H1 (cell line): Measurements from ENCODE around the gene CAVIN2. TPM values are rescaled to one million over a fixed set of nuclear protein-coding genes. Genes with fewer than 3 reads are reported as not detected.

Experiments used
- CTCF ChIA-PET: fragments of 300-600 bp; sonication (Branson Sonifier 250); formaldehyde crosslinking; loops from one replicate; lab custom pipeline; 2021; ENCODE audit not compliant: partially characterized antibody; lab: Charles Lee
- POLR2A ChIA-PET: fragments of 300-600 bp; sonication (Branson Sonifier 250); formaldehyde crosslinking; loops from one replicate; lab custom pipeline; 2021; ENCODE audit warnings: inconsistent platforms; ENCODE audit not compliant: partially characterized antibody; lab: Charles Lee
- DNase-seq, 2 experiments: peaks; one replicate each; pipeline versions ENCODE4 v3.0.0 to v3.0.0-alpha.2; 2010 to 2022; ENCODE audit warnings: low spot score in 2 of 2, low read depth in 1 of 2, mixed read lengths in 1 of 2
- FAIRE-seq: peaks from 2 replicates; lab custom pipeline; 2011; peaks lifted over from hg19 to GRCh38; lab: Jason Lieb, UNC
- H2AFZ ChIP-seq: 2 replicates; pipeline ENCODE4 v1.8.1; 2012; ENCODE audit warnings: low read length, inconsistent platforms
- H2AK5ac ChIP-seq: 2 replicates; pipeline ENCODE4 v1.6.1; 2013; ENCODE audit warnings: low read depth, low read length
- H2BK120ac ChIP-seq: replicated peaks from 2 replicates; pipeline ENCODE3; 2013; ENCODE audit warnings: low read depth, low read length, inconsistent platforms
- H2BK12ac ChIP-seq: 2 replicates; pipeline ENCODE4 v1.6.1; 2013; ENCODE audit warnings: low read depth, low read length
- H2BK15ac ChIP-seq: 2 replicates; pipeline ENCODE4 v1.6.1; 2013; ENCODE audit warnings: low read length
- H2BK20ac ChIP-seq: 2 replicates; pipeline ENCODE4 v1.6.1; 2013; ENCODE audit warnings: low read length
- H2BK5ac ChIP-seq: 2 replicates; pipeline ENCODE4 v1.6.1; 2013; ENCODE audit warnings: low read depth, low read length
- H3K14ac ChIP-seq: 2 replicates; pipeline ENCODE4 v1.6.1; 2013; ENCODE audit warnings: inconsistent platforms; ENCODE audit not compliant: insufficient read length
- H3K18ac ChIP-seq: 2 replicates; pipeline ENCODE4 v1.6.1; 2013; ENCODE audit warnings: low read length; ENCODE audit errors: extremely low read depth
- H3K23ac ChIP-seq: 2 replicates; pipeline ENCODE4 v1.6.1; 2013; ENCODE audit warnings: inconsistent platforms; ENCODE audit not compliant: insufficient read length
- H3K23me2 ChIP-seq: 2 replicates; pipeline ENCODE4 v1.6.1; 2013; ENCODE audit warnings: low read depth, low read length
- H3K27ac ChIP-seq: 2 replicates; pipeline ENCODE4 v1.6.1; 2011; ENCODE audit warnings: low read depth, low read length, inconsistent platforms
- H3K27me3 ChIP-seq, 4 experiments: replicated peaks in 1 of 4; 1 replicate in 1 of 4; 2 replicates in 3 of 4; pipeline versions ENCODE4 v1.6.1 to v1.8.1; 2011 to 2013; ENCODE audit warnings: low read length in 3 of 4, mild to moderate bottlenecking in 3 of 4, inconsistent platforms in 2 of 4, mixed read lengths in 2 of 4, moderate library complexity in 1 of 4; ENCODE audit not compliant: control insufficient read depth in 3 of 4, insufficient read depth in 3 of 4; ENCODE audit errors: extremely low read depth in 1 of 4
- H3K36me3 ChIP-seq, 4 experiments: 2 replicates each; pipeline versions ENCODE4 v1.6.1 to v1.8.1; 2011 to 2013; ENCODE audit warnings: mild to moderate bottlenecking in 4 of 4, low read length in 3 of 4, moderate library complexity in 2 of 4, control low read depth in 1 of 4, inconsistent platforms in 1 of 4; ENCODE audit not compliant: insufficient read depth in 4 of 4, control insufficient read depth in 2 of 4
- H3K4ac ChIP-seq: replicated peaks from 2 replicates; pipeline ENCODE3; 2013; ENCODE audit warnings: low read length, low read depth, mixed read lengths, inconsistent platforms; ENCODE audit not compliant: insufficient read length
- H3K4me1 ChIP-seq, 4 experiments: replicated peaks in 1 of 4; 1 replicate in 1 of 4; 2 replicates in 3 of 4; pipeline versions ENCODE4 v1.6.1 to v1.8.1; 2011 to 2013; ENCODE audit warnings: low read length in 3 of 4, inconsistent platforms in 2 of 4, mixed read lengths in 1 of 4; ENCODE audit not compliant: insufficient read depth in 4 of 4, control insufficient read depth in 3 of 4
- H3K4me2 ChIP-seq, 2 experiments: 2 replicates each; pipeline versions ENCODE4 v1.6.1 to v1.8.1; 2011 to 2013; ENCODE audit warnings: low read depth in 2 of 2, low read length in 2 of 2, control low read depth in 1 of 2, inconsistent platforms in 1 of 2, mild to moderate bottlenecking in 1 of 2; ENCODE audit not compliant: insufficient read depth in 1 of 2
- H3K4me3 ChIP-seq, 4 experiments: fragments of 200-600, 300-600 bp in 1 of 4; sonication (generic), shearing (Covaris generic), sonication (Bioruptor Twin) in 1 of 4; 2 replicates each; pipeline versions ENCODE4 v1.5.1 to v1.8.1; 2011 to 2016; ENCODE audit warnings: low read length in 4 of 4, low read depth in 3 of 4, control low read depth in 2 of 4, inconsistent platforms in 2 of 4, mild to moderate bottlenecking in 2 of 4, mixed read lengths in 1 of 4, moderate library complexity in 1 of 4; ENCODE audit not compliant: insufficient read depth in 2 of 4; ENCODE audit errors: extremely low read depth in 1 of 4
- H3K56ac ChIP-seq: replicated peaks from 2 replicates; pipeline ENCODE3; 2013; ENCODE audit warnings: low read depth, mild to moderate bottlenecking, mixed read lengths, low read length, inconsistent platforms; ENCODE audit not compliant: insufficient read length
- H3K79me1 ChIP-seq: 2 replicates; pipeline ENCODE4 v1.6.1; 2013; ENCODE audit warnings: low read depth, low read length, control low read depth
- H3K79me2 ChIP-seq, 2 experiments: 2 replicates each; pipeline versions ENCODE4 v1.6.1 to v1.8.1; 2012 to 2013; ENCODE audit warnings: low read length in 2 of 2, mild to moderate bottlenecking in 2 of 2, inconsistent platforms in 1 of 2; ENCODE audit not compliant: insufficient read depth in 2 of 2, control insufficient read depth in 1 of 2
- H3K9ac ChIP-seq, 4 experiments: replicated peaks in 1 of 4; 1 replicate in 1 of 4; 2 replicates in 3 of 4; pipeline versions ENCODE4 v1.6.1 to v1.8.1; 2011 to 2013; ENCODE audit warnings: low read depth in 3 of 4, low read length in 3 of 4, control low read depth in 2 of 4, mild to moderate bottlenecking in 2 of 4, moderate library complexity in 2 of 4, inconsistent platforms in 1 of 4; ENCODE audit errors: extremely low read depth in 1 of 4
- H3K9me3 ChIP-seq, 2 experiments: 2 replicates each; pipeline versions ENCODE4 v1.6.1 to v1.8.1; 2012 to 2013; ENCODE audit warnings: mild to moderate bottlenecking in 2 of 2, moderate library complexity in 2 of 2, control low read depth in 1 of 2, inconsistent platforms in 1 of 2, low read depth in 1 of 2, low read length in 1 of 2, mixed read lengths in 1 of 2; ENCODE audit not compliant: insufficient read depth in 2 of 2
- H4K20me1 ChIP-seq, 2 experiments: replicated peaks in 1 of 2; 2 replicates each; pipeline versions ENCODE3 to v1.8.1; 2011 to 2013; ENCODE audit warnings: inconsistent platforms in 2 of 2, low read length in 2 of 2, mild to moderate bottlenecking in 1 of 2; ENCODE audit not compliant: insufficient read depth in 2 of 2, control insufficient read depth in 1 of 2
- H4K5ac ChIP-seq: 2 replicates; pipeline ENCODE4 v1.6.1; 2013; ENCODE audit warnings: low read length, low read depth, mixed read lengths, inconsistent platforms; ENCODE audit not compliant: insufficient read length
- H4K8ac ChIP-seq: 2 replicates; pipeline ENCODE4 v1.8.0; 2013; ENCODE audit warnings: mild to moderate bottlenecking, moderate library complexity, low read length, inconsistent platforms; ENCODE audit not compliant: insufficient read depth; ENCODE audit errors: extremely low read depth
- H4K91ac ChIP-seq: replicated peaks from 2 replicates; pipeline ENCODE3; 2013; ENCODE audit warnings: low read length, mixed read lengths, inconsistent platforms; ENCODE audit not compliant: insufficient read length
- SRF ChIP-seq: IDR thresholded peaks from 2 replicates; pipeline ENCODE4 v1.6.1; 2011; ENCODE audit warnings: mild to moderate bottlenecking, low read depth, low read length, moderate library complexity
- WGBS, 2 experiments: shearing (Covaris generic) in 1 of 2; methylation state at CpG; one replicate each; pipeline versions ENCODE4 v1.1.6 to v1.1.7; 2013 to 2015; ENCODE audit warnings: low lambda C conversion rate in 2 of 2, mixed read lengths in 2 of 2, inconsistent platforms in 1 of 2, low coverage in 1 of 2, missing lambda C conversion rate in 1 of 2; ENCODE audit not compliant: insufficient replicate concordance in 2 of 2, insufficient coverage in 1 of 2, insufficient read length in 1 of 2; ENCODE audit errors: extremely low coverage in 1 of 2, missing lambda C conversion rate in 1 of 2; 5-methylcytosine and 5-hydroxymethylcytosine counted together
- polyA plus RNA-seq, 7 experiments: library from polyadenylated mRNA; depleted of rRNA in 3 of 7; stranded (reverse) in 5 of 7; unstranded in 2 of 7; fragments of >200 nt in 5 of 7; fragments of 200-250 nt in 2 of 7; gene quantifications; 1 replicate in 5 of 7; 2 replicates in 1 of 7; 4 replicates in 1 of 7; pipeline versions ENCODE4 v1.2.1 to v1.2.3, GENCODE V29; 2011 to 2013; ENCODE audit warnings: missing spikeins in 2 of 7, mixed read lengths in 2 of 7
- total RNA-seq: library from RNA; stranded (reverse); fragmentation: NEBNext Ultra II Directional; extraction: Animal tissue kit (Norgen Biotek cat#: 25700); gene quantifications from 2 replicates; pipeline ENCODE4 v1.2.1, GENCODE V29; 2021

The CAVIN2 gene
- total and polyA plus RNA-seq, 2 of the 8 experiments (the other 6 are each of a cell fraction or from before 2014, with no cell fraction given), result 0.03 TPM; not detected in 1

GRCh38 chr2:191791953-191792560 lies 54.8 kb downstream of the CAVIN2 start:
- ChIA-PET CTCF (interaction anchor here (0.7 kb wide), 1 partner anchor 34 kb away, joined by 3 read pairs; no protein-coding TSS in a partner anchor), POLR2A (interaction anchor here (0.8 kb wide), 1 partner anchor 434 kb away, joined by 3 read pairs; no protein-coding TSS in a partner anchor)
- no peak overlapping the region for H3K9ac ChIP-seq
- H3K23ac ChIP-seq, result no peak overlapping the region
- H3K4me2 ChIP-seq, result no peak overlapping the region
- H2AFZ ChIP-seq, result no peak overlapping the region
- H2BK15ac ChIP-seq, result no peak overlapping the region
- H3K9me3 ChIP-seq, result no peaks in the 10 kb centered on the region
- no peak overlapping the region for H4K8ac ChIP-seq
- H3K23me2 ChIP-seq, result no peaks in the 10 kb centered on the region
- H3K18ac ChIP-seq, result no peak overlapping the region
- H2BK20ac ChIP-seq, result no peak overlapping the region
- H3K36me3 ChIP-seq, result no peaks in the 10 kb centered on the region
- no peak overlapping the region for H2BK5ac ChIP-seq
- H3K14ac ChIP-seq, result no peak overlapping the region
- no peak overlapping the region for H3K4me3 ChIP-seq
- H3K56ac ChIP-seq, result no peak overlapping the region
- no peak overlapping the region for H2BK120ac ChIP-seq
- no peak overlapping the region for H3K27ac ChIP-seq
- H2BK12ac ChIP-seq, result no peak overlapping the region
- no peaks in the 10 kb centered on the region for H3K79me2 ChIP-seq
- no peak overlapping the region for H3K4ac ChIP-seq
- H4K5ac ChIP-seq, result no peak overlapping the region
- no peak overlapping the region for H4K91ac ChIP-seq
- DNase-seq (no peak), FAIRE-seq (no peak)
- WGBS, 2 experiments, result 76% methylated on average over 3 of the region's 3 CpGs; no CpG with 5 or more reads in 1 of the 2 experiments
- H4K20me1 ChIP-seq, result no peaks in the 10 kb centered on the region
- no peaks in the 10 kb centered on the region for H3K4me1 ChIP-seq
- H2AK5ac ChIP-seq, result no peak overlapping the region
- no peaks in the 10 kb centered on the region for H3K79me1 ChIP-seq
- no peaks in the 10 kb centered on the region for H3K27me3 ChIP-seq
- no peak for TF ChIP-seq SRF
